MM.1S (cell line): ENCODE measurements around the gene RBBP6.

ENCODE experiments used
- DNase-seq: peaks from one replicate; pipeline ENCODE4 v3.0.0-alpha.2; 2015
- H2AFZ ChIP-seq: fragments of 300-600 bp; sonication (generic); 2 replicates; pipeline ENCODE4 v1.6.0; 2016; ENCODE audit warnings: antibody characterized with exemption, low read length
- H3F3A ChIP-seq: fragments of 300-600 bp; sonication (generic); 2 replicates; pipeline ENCODE4 v1.6.1; 2016; ENCODE audit warnings: mild to moderate bottlenecking, antibody characterized with exemption, low read length, moderate library complexity, mixed read lengths; ENCODE audit not compliant: insufficient read depth
- H3K27ac ChIP-seq: fragments of 300-600 bp; sonication (generic); 2 replicates; pipeline ENCODE4 v1.5.1; 2016; ENCODE audit warnings: mild to moderate bottlenecking, low read length
- H3K27me3 ChIP-seq: fragments of 300-600 bp; sonication (generic); replicated peaks from 2 replicates; pipeline ENCODE4 v1.6.0; 2016; ENCODE audit warnings: low read length; ENCODE audit not compliant: insufficient read depth
- H3K36me3 ChIP-seq: fragments of 300-600 bp; sonication (generic); replicated peaks from 2 replicates; pipeline ENCODE4 v1.6.1; 2016; ENCODE audit warnings: mild to moderate bottlenecking, low read length, mixed read lengths; ENCODE audit not compliant: insufficient read depth
- H3K4me1 ChIP-seq: fragments of 300-600 bp; sonication (generic); 2 replicates; pipeline ENCODE4 v1.6.1; 2016; ENCODE audit warnings: low read length, mixed read lengths
- H3K4me2 ChIP-seq: fragments of 300-600 bp; sonication (generic); 2 replicates; pipeline ENCODE4 v1.6.0; 2016; ENCODE audit warnings: low read depth, low read length
- H3K4me3 ChIP-seq: fragments of 300-600 bp; sonication (generic); 2 replicates; pipeline ENCODE4 v1.5.1; 2016; ENCODE audit warnings: low read length, mixed read lengths
- H3K79me2 ChIP-seq: fragments of 300-600 bp; sonication (generic); 2 replicates; pipeline ENCODE4 v1.6.1; 2016; ENCODE audit warnings: mixed run types, low read length, mixed read lengths
- H3K9ac ChIP-seq: fragments of 300-600 bp; sonication (generic); 2 replicates; pipeline ENCODE4 v1.6.1; 2016; ENCODE audit warnings: low read length, mixed read lengths
- H3K9me2 ChIP-seq: fragments of 300-600 bp; sonication (generic); replicated peaks from 2 replicates; pipeline ENCODE4 v1.6.1; 2016; ENCODE audit warnings: mild to moderate bottlenecking, low read length, mixed read lengths; ENCODE audit not compliant: insufficient read depth
- H3K9me3 ChIP-seq: fragments of 300-600 bp; sonication (generic); replicated peaks from 2 replicates; pipeline ENCODE4 v1.6.1; 2016; ENCODE audit warnings: mild to moderate bottlenecking, low read length, mixed read lengths; ENCODE audit not compliant: insufficient read depth
- H4K20me1 ChIP-seq: fragments of 300-600 bp; sonication (generic); 2 replicates; pipeline ENCODE4 v1.6.1; 2016; ENCODE audit warnings: mild to moderate bottlenecking, low read length, moderate library complexity, mixed read lengths; ENCODE audit not compliant: insufficient read depth
- EZH2 ChIP-seq: fragments of 300-600 bp; sonication (generic); optimal IDR thresholded peaks from 2 replicates; pipeline ENCODE3; 2017; ENCODE audit warnings: low read depth, mild to moderate bottlenecking, antibody characterized with exemption, low read length, mixed read lengths
- EZH2phosphoT487 ChIP-seq: fragments of 300-600 bp; sonication (generic); IDR thresholded peaks from 2 replicates; pipeline ENCODE4 v1.6.1; 2018; ENCODE audit warnings: antibody characterized with exemption, low read length
- TF ChIP-seq, protein P1 (sequence below): fragments of 300-600 bp; sonication (generic); IDR thresholded peaks from 2 replicates; pipeline ENCODE4 v1.5.1; 2016; ENCODE audit warnings: antibody characterized with exemption, low read length, mixed read lengths

RBBP6 gene

DNA sequence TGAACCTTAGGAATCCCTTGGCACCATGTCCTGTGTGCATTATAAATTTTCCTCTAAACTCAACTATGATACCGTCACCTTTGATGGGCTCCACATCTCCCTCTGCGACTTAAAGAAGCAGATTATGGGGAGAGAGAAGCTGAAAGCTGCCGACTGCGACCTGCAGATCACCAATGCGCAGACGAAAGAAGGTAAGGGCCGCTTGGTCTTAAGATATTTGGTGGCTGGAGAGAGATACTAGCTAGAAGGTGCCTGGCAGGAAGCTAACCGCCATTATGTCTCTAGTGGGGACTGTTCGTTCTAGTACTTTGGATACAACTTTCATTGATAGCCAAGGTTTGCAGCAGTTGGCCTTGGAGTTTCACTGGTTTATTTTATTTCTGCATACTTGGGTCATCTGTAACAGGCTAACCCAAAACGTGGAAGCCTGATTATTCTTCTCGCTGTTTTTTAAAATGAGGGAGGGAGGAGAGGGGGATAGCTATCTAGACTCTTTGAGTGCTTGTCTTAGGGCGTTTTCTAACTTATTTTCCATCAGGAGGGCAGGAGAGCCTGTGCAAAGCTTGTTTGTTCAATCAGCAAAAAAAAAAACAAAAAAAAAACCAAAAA lies 1.3 kb downstream of the RBBP6 start:
- peaks cover 15% of the 10 kb centered on the region for H3F3A ChIP-seq
- no peaks in the 10 kb centered on the region for H3K27me3 ChIP-seq
- TF ChIP-seq, protein P1, sequence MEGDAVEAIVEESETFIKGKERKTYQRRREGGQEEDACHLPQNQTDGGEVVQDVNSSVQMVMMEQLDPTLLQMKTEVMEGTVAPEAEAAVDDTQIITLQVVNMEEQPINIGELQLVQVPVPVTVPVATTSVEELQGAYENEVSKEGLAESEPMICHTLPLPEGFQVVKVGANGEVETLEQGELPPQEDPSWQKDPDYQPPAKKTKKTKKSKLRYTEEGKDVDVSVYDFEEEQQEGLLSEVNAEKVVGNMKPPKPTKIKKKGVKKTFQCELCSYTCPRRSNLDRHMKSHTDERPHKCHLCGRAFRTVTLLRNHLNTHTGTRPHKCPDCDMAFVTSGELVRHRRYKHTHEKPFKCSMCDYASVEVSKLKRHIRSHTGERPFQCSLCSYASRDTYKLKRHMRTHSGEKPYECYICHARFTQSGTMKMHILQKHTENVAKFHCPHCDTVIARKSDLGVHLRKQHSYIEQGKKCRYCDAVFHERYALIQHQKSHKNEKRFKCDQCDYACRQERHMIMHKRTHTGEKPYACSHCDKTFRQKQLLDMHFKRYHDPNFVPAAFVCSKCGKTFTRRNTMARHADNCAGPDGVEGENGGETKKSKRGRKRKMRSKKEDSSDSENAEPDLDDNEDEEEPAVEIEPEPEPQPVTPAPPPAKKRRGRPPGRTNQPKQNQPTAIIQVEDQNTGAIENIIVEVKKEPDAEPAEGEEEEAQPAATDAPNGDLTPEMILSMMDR: no peak
- TF ChIP-seq EZH2phosphoT487: no peak
- no peak for TF ChIP-seq EZH2
- peak overlapping the region; percentile 96 for H3K4me3 ChIP-seq
- peak; percentile 49 for DNase-seq
- peaks cover 3% of the 10 kb centered on the region; the same call in 1 of the 2 replicates for H3K36me3 ChIP-seq
- peak overlapping the region; percentile 99 for H3K27ac ChIP-seq
- H4K20me1 ChIP-seq: peaks cover 25% of the 10 kb centered on the region
- H3K4me1 ChIP-seq: peaks cover 13% of the 10 kb centered on the region
- peak overlapping the region; percentile 100 for H3K9ac ChIP-seq
- no peak overlapping the region for H2AFZ ChIP-seq
- H3K79me2 ChIP-seq: peaks cover 63% of the 10 kb centered on the region
- peak overlapping the region; percentile 91 for H3K4me2 ChIP-seq
- no peaks in the 10 kb centered on the region for H3K9me3 ChIP-seq
- H3K9me2 ChIP-seq: no peaks in the 10 kb centered on the region

DNA sequence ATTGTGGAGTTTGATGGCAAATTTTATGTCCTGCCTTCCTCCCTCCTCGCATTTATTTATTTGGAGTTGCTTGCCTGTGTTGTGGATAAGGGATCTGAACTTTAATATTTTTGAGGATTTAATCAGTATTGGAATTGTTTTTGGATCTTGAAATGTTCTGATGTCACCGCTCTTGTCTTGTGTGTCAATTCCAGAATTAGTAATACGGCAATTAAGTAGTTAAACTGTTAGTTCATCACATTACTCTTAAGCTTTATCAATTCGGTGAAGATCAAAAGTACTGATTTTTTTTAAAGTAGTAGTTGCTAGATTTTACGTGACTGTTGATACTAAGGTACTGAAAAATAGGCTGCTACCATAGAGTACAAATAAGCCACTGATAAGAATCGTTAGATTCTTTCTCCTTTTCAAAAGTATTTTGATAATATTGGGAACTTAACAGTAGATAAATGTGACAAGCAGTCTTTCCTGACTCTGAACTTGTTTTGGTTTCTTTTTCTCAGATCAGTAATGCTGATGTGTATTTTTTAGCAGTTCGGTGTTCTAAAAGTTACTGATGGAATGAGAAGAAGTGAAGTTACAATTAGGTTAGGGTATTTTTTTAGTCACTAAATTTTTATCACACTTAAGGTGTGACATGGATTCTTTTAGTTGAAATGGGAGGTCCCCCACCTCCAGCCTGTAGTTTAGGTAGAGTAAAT lies 2.0 kb downstream of the RBBP6 start:
- Histone ChIP-seq H3K9ac (peak overlapping the region; percentile 100), H3K27ac (peak overlapping the region; percentile 99; the same call in 1 of the 2 replicates), H3K27me3 (no peaks in the 10 kb centered on the region), H4K20me1 (peaks cover 25% of the 10 kb centered on the region), H2AFZ (no peak overlapping the region), H3K9me3 (no peaks in the 10 kb centered on the region), H3K79me2 (peaks cover 70% of the 10 kb centered on the region), H3K9me2 (no peaks in the 10 kb centered on the region), H3K4me2 (peak overlapping the region; percentile 91), H3K36me3 (peaks cover 3% of the 10 kb centered on the region; the same call in 1 of the 2 replicates), H3K4me1 (peaks cover 13% of the 10 kb centered on the region), H3K4me3 (peak overlapping the region; percentile 96), H3F3A (peaks cover 15% of the 10 kb centered on the region)
- TF ChIP-seq EZH2 (no peak), EZH2phosphoT487 (no peak)
- TF ChIP-seq, protein P1: no peak
- DNase-seq: peak; percentile 52

DNA sequence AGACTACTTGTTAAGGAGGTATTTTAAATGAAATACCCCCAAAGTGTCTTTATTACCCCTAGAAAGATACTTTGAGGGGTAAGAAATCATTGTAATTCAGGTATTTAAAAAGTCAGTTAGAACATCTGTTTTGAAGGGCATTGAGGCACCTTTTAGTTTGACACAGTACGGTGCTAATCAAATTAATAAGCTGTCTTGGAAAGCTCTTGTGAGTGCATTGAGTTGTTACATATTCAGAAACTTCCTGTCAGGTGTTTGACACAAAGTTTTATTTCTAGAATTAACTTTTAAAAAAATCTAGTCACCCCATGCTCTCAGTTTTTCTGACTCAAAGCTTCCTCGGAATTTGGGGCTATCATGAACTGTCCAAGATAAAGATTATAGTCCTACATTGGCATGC lies 4.6 kb downstream of the RBBP6 start:
- Histone ChIP-seq H2AFZ (no peak overlapping the region), H3K27ac (no peak overlapping the region), H3K4me2 (peak overlapping the region; percentile 91; the same call in 1 of the 2 replicates), H3K27me3 (no peaks in the 10 kb centered on the region), H4K20me1 (peaks cover 25% of the 10 kb centered on the region), H3K36me3 (peaks cover 14% of the 10 kb centered on the region), H3F3A (peaks cover 15% of the 10 kb centered on the region), H3K9ac (no peak overlapping the region), H3K9me3 (no peaks in the 10 kb centered on the region), H3K4me3 (no peak overlapping the region), H3K4me1 (peaks cover 8% of the 10 kb centered on the region), H3K79me2 (peaks cover 95% of the 10 kb centered on the region), H3K9me2 (no peaks in the 10 kb centered on the region)
- DNase-seq: no peak
- TF ChIP-seq EZH2phosphoT487 (no peak), EZH2 (no peak)
- TF ChIP-seq, protein P1: no peak
